CD4-positive, alpha-beta T cell (primary cell): ENCODE measurements around the gene TRIM60. TPM values are rescaled to one million over a fixed set of nuclear protein-coding genes. Genes with fewer than 3 reads are reported as not detected.

Source experiments
- ATAC-seq: fragments of 200-7000 bp; cut with Tn5 transposase; one replicate; pipeline ENCODE4 v1.10.0; 2022; ENCODE audit warnings: mild to moderate bottlenecking; ENCODE audit not compliant: poor library complexity
- CTCF ChIA-PET: fragments of 350-600 bp; sonication (Branson Sonifier 250); formaldehyde crosslinking; loops from one replicate; lab custom pipeline; 2021; ENCODE audit warnings: antibody characterized with exemption, inconsistent platforms; lab: Charles Lee
- POLR2A ChIA-PET: fragments of 350-600 bp; sonication (Branson Sonifier 250); formaldehyde crosslinking; loops from one replicate; lab custom pipeline; 2021; ENCODE audit warnings: antibody characterized with exemption, inconsistent platforms; lab: Charles Lee
- DNase-seq, 14 experiments: peaks; one replicate each; pipeline ENCODE4 v3.0.0-alpha.2; 2013 to 2020; ENCODE audit warnings: mixed read lengths in 2 of 14
- H3K27ac ChIP-seq, 2 donors: one replicate each; pipeline versions ENCODE4 v1.5.1 to v1.7.0; 2013; ENCODE audit warnings: low read length in 2 of 2, low read depth in 1 of 2, mild to moderate bottlenecking in 1 of 2
- H3K27me3 ChIP-seq, 2 experiments: 1 replicate in 1 of 2; 2 replicates in 1 of 2; pipeline versions ENCODE4 v1.6.1 to v1.7.0; 2013; ENCODE audit warnings: low read length in 2 of 2, control low read depth in 1 of 2, mild to moderate bottlenecking in 1 of 2, moderate library complexity in 1 of 2; ENCODE audit not compliant: insufficient read depth in 2 of 2, control insufficient read depth in 1 of 2
- H3K36me3 ChIP-seq: one replicate; pipeline ENCODE4 v1.6.1; 2013; ENCODE audit warnings: low read length, control low read depth; ENCODE audit not compliant: insufficient read depth
- H3K4me1 ChIP-seq: one replicate; pipeline ENCODE4 v1.6.1; 2013; ENCODE audit warnings: low read length, control low read depth; ENCODE audit not compliant: insufficient read depth
- H3K4me3 ChIP-seq: one replicate; pipeline ENCODE4 v1.5.1; 2013; ENCODE audit warnings: mild to moderate bottlenecking, low read length, moderate library complexity
- H3K9me3 ChIP-seq, 2 experiments: 1 replicate in 1 of 2; 2 replicates in 1 of 2; pipeline versions ENCODE4 v1.6.1 to v1.7.0; 2013; ENCODE audit warnings: low read length in 2 of 2, mild to moderate bottlenecking in 2 of 2, control low read depth in 1 of 2, moderate library complexity in 1 of 2; ENCODE audit not compliant: control insufficient read depth in 1 of 2, insufficient read depth in 1 of 2
- H3K27ac Mint-ChIP-seq: one replicate; pipeline ENCODE4 v1.8.0; 2020; ENCODE audit warnings: mixed read lengths
- H3K27me3 Mint-ChIP-seq: one replicate; pipeline ENCODE4 v1.8.0; 2021; ENCODE audit warnings: mixed read lengths
- H3K36me3 Mint-ChIP-seq: one replicate; pipeline ENCODE4 v1.8.0; 2021; ENCODE audit warnings: low read depth, mixed read lengths
- H3K4me1 Mint-ChIP-seq: one replicate; pipeline ENCODE4 v1.8.0; 2021; ENCODE audit warnings: low read depth, mixed read lengths
- H3K4me3 Mint-ChIP-seq: one replicate; pipeline ENCODE4 v1.8.0; 2020; ENCODE audit warnings: mild to moderate bottlenecking, mixed read lengths
- H3K9me3 Mint-ChIP-seq: one replicate; pipeline ENCODE4 v1.8.0; 2020; ENCODE audit warnings: mixed read lengths
- intact Hi-C, 2 experiments: fragments of 100-400 bp; cut with DNase I in 1 of 2; cut with micrococcal nuclease in 1 of 2; formaldehyde crosslinking; loops; one replicate each; pipeline versions ENCODE4 v1.15.1 to v1.9.0; 2023 to 2025; cut with DNase I, micrococcal nuclease
- total RNA-seq, 174 experiments: library from RNA in 2 of 174; stranded (reverse) in 2 of 174; gene quantifications; one replicate each; pipeline ENCODE4 v1.2.3 and lab custom pipeline; 2021 to 2026
- TF ChIP-seq, protein P1 (sequence below): fragments of 200-600 bp; IDR thresholded peaks from one replicate; pipeline ENCODE4 v1.8.0; 2022; ENCODE audit warnings: antibody characterized with exemption, mild to moderate bottlenecking

Gene TRIM60
- total RNA-seq, 2 experiments from 2014 or later: not detected

DNA sequence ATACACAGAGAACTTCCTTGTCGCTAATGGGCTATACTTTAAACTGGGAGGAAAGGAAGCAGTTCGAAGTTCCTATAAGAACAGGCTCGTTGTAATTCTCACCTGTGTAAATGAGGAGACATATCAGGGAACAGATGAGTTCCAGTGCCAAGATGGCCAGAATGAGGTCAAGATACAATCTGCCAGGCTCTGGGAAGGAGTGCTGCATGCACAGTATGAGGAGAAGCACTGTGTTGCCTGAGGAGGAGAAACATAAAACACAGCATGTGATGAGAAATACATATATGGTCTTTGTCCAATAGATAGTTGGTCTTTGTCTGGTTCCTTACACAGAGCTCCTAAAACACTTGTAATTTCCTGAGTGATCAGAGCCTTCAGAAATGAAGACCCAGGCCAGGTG is 56.6 kb downstream of the TRIM60 start:
- DNase-seq (no peak), ATAC-seq (no peak)
- no peaks in the 10 kb centered on the region for H3K4me1 Mint-ChIP-seq
- H3K27me3 Mint-ChIP-seq: no peaks in the 10 kb centered on the region
- no peak overlapping the region for H3K27ac Mint-ChIP-seq
- ChIA-PET CTCF (no interaction called here), POLR2A (no interaction called here)
- peaks cover 66% of the 10 kb centered on the region for H3K36me3 Mint-ChIP-seq
- no peak overlapping the region for H3K4me3 ChIP-seq
- intact Hi-C loops: no loop called here
- no peaks in the 10 kb centered on the region for H3K27me3 ChIP-seq
- no peak overlapping the region for H3K27ac ChIP-seq
- H3K4me1 ChIP-seq: no peaks in the 10 kb centered on the region
- H3K4me3 Mint-ChIP-seq: no peak overlapping the region
- H3K9me3 Mint-ChIP-seq: no peaks in the 10 kb centered on the region
- no peaks in the 10 kb centered on the region for H3K9me3 ChIP-seq
- TF ChIP-seq, protein P1, sequence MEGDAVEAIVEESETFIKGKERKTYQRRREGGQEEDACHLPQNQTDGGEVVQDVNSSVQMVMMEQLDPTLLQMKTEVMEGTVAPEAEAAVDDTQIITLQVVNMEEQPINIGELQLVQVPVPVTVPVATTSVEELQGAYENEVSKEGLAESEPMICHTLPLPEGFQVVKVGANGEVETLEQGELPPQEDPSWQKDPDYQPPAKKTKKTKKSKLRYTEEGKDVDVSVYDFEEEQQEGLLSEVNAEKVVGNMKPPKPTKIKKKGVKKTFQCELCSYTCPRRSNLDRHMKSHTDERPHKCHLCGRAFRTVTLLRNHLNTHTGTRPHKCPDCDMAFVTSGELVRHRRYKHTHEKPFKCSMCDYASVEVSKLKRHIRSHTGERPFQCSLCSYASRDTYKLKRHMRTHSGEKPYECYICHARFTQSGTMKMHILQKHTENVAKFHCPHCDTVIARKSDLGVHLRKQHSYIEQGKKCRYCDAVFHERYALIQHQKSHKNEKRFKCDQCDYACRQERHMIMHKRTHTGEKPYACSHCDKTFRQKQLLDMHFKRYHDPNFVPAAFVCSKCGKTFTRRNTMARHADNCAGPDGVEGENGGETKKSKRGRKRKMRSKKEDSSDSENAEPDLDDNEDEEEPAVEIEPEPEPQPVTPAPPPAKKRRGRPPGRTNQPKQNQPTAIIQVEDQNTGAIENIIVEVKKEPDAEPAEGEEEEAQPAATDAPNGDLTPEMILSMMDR: no peak
- peaks cover 33% of the 10 kb centered on the region for H3K36me3 ChIP-seq

Other genes with a start within 250 kb of the TRIM60 start
- not detected for gene APELA, start 154.8 kb upstream of the TRIM60 start, total RNA-seq
- gene TRIM61, start 54.3 kb upstream of the TRIM60 start, total RNA-seq: under 1 TPM; 0.22 to 0.47 TPM
- gene TRIM75, start 21.9 kb downstream of the TRIM60 start, total RNA-seq: not detected
- gene TMEM192, start 80.9 kb downstream of the TRIM60 start, total RNA-seq: 1 to 10 TPM; 4.6 to 4.7 TPM
- gene KLHL2, start 175.6 kb downstream of the TRIM60 start, total RNA-seq: 10 to 100 TPM; 19.9 to 20.0 TPM